ENCODE measurements around the gene INPP4A. TPM values are rescaled to one million over a fixed set of nuclear protein-coding genes. Genes with fewer than 3 reads are reported as not detected.

Gene INPP4A
- total RNA-seq, 1 donor: 26.8 TPM

- no peak overlapping the region for H3K4me3 ChIP-seq (ENCODE audit: low read depth, low read length)
- TF ChIP-seq CTCF (IDR thresholded peaks at IDR 0.05; ENCODE audit: insufficient read depth, low read depth, low read length): no peak
- no peak for DNase-seq (ENCODE audit: low read depth)
These were observed 16.2 kb downstream of the INPP4A start for GRCh38 chr2:98460573-98461497.

GRCh38 chr2:98461498-98462049 is 16.9 kb downstream of the INPP4A start:
- TF ChIP-seq CTCF (IDR thresholded peaks at IDR 0.05; ENCODE audit: insufficient read depth, low read depth, low read length): no peak
- H3K4me3 ChIP-seq (ENCODE audit: low read depth, low read length): no peak overlapping the region
- DNase-seq (ENCODE audit: low read depth): no peak

- TF ChIP-seq CTCF (IDR thresholded peaks at IDR 0.05; ENCODE audit: insufficient read depth, low read depth, low read length): no peak
- DNase-seq (ENCODE audit: low read depth): no peak
These were observed 18.4 kb downstream of the INPP4A start for GRCh38 chr2:98463081-98463481.

GRCh38 chr2:98463551-98463971 is 18.9 kb downstream of the INPP4A start:
- no peak overlapping the region for H3K4me3 ChIP-seq (ENCODE audit: low read depth, low read length)
- no peak for TF ChIP-seq CTCF (IDR thresholded peaks at IDR 0.05; ENCODE audit: insufficient read depth, low read depth, low read length)
- no peak for DNase-seq (ENCODE audit: low read depth)

More at GRCh38 chr2:98463081-98463481, 18.4 kb downstream of the INPP4A start:
- no peak overlapping the region for H3K4me3 ChIP-seq (ENCODE audit: low read depth, low read length)

- TF ChIP-seq CTCF (IDR thresholded peaks at IDR 0.05; ENCODE audit: insufficient read depth, low read depth, low read length): no peak
- no peak for DNase-seq (ENCODE audit: low read depth)
- no peak overlapping the region for H3K4me3 ChIP-seq (ENCODE audit: low read depth, low read length)
These were observed 19.5 kb downstream of the INPP4A start for GRCh38 chr2:98463988-98464771.

GRCh38 chr2:98464772-98465310 is 20.2 kb downstream of the INPP4A start:
- no peak overlapping the region for H3K4me3 ChIP-seq (ENCODE audit: low read depth, low read length)
- TF ChIP-seq CTCF (IDR thresholded peaks at IDR 0.05; ENCODE audit: insufficient read depth, low read depth, low read length): no peak
- peak; percentile 19 for DNase-seq (ENCODE audit: low read depth)

All from fibroblast of villous mesenchyme (primary cell).